K562 (cell line): ENCODE results near the gene CYB5R3. TPM values are rescaled to one million over a fixed set of nuclear protein-coding genes. Genes with fewer than 3 reads are reported as not detected.

Experiments
- ATAC-seq: fragments of 200-7000 bp; cut with Tn5 transposase; 3 replicates; pipeline ENCODE4 v1.9.1; 2020; ENCODE audit warnings: moderate library complexity
- BruUV-seq: library from RNA; stranded (reverse); fragments of 400-500 nt; replicated peaks from 2 replicates; lab custom pipeline; 2021; lab: Mats Ljungman, UMichigan
- CTCF ChIA-PET: fragments of 300-600 bp; formaldehyde crosslinking; extraction: SDS; loops from one replicate; lab custom pipeline; 2021; ENCODE audit warnings: low intra/inter-chr PET ratio; lab: Yijun Ruan, JAX
- POLR2A ChIA-PET: fragments of 300-600, 350-650 bp; sonication (Branson Sonifier 250); formaldehyde crosslinking; extraction: SDS; loops from one replicate; lab custom pipeline; 2021; ENCODE audit warnings: antibody characterized with exemption, inconsistent platforms; lab: Yijun Ruan, JAX
- DNase-seq, 4 experiments: peaks; one replicate each; pipeline versions ENCODE4 v3.0.0 to v3.0.0-alpha.2; 2011 to 2018; ENCODE audit warnings: low spot score in 3 of 4, mixed read lengths in 3 of 4; ENCODE audit errors: extremely low read depth in 1 of 4
- FAIRE-seq: peaks from 2 replicates; lab custom pipeline; 2011; peaks lifted over from hg19 to GRCh38; lab: Jason Lieb, UNC
- H2AFZ ChIP-seq: 2 replicates; pipeline ENCODE4 v1.6.0; 2011; ENCODE audit warnings: low read depth, low read length, control low read depth, inconsistent platforms
- H3K27ac ChIP-seq: fragments of 200-600 bp; 3 replicates; pipeline ENCODE4 v1.8.0; 2011; ENCODE audit warnings: low read depth, mild to moderate bottlenecking, control low read depth, inconsistent platforms, low read length, moderate library complexity, mixed read lengths; ENCODE audit errors: extremely low read depth
- H3K27me3 ChIP-seq, 2 experiments: fragments of 300-600 bp in 1 of 2; 2 replicates in 1 of 2; 3 replicates in 1 of 2; pipeline versions ENCODE4 v1.6.0 to v1.8.0; 2011; ENCODE audit warnings: inconsistent platforms in 2 of 2, low read length in 2 of 2, mild to moderate bottlenecking in 1 of 2, mixed read lengths in 1 of 2, moderate library complexity in 1 of 2; ENCODE audit not compliant: control insufficient read depth in 2 of 2, insufficient read depth in 2 of 2
- H3K36me3 ChIP-seq: fragments of 300-600 bp; 3 replicates; pipeline ENCODE4 v1.8.0; 2011; ENCODE audit warnings: mild to moderate bottlenecking, low read length, inconsistent platforms; ENCODE audit not compliant: control insufficient read depth, insufficient read depth
- H3K4me1 ChIP-seq, 2 experiments: fragments of 200-600 bp in 1 of 2; replicated peaks in 1 of 2; 2 replicates in 1 of 2; 3 replicates in 1 of 2; pipeline versions ENCODE4 v1.5.1 to v1.8.0; 2011; ENCODE audit warnings: inconsistent platforms in 2 of 2, low read length in 2 of 2, mild to moderate bottlenecking in 1 of 2, mixed read lengths in 1 of 2, moderate library complexity in 1 of 2; ENCODE audit not compliant: control insufficient read depth in 2 of 2, insufficient read depth in 2 of 2
- H3K4me2 ChIP-seq: 2 replicates; pipeline ENCODE4 v1.6.1; 2011; ENCODE audit warnings: low read length, control low read depth, inconsistent platforms, mixed read lengths; ENCODE audit not compliant: insufficient read depth
- H3K4me3 ChIP-seq: fragments of 200-600 bp; sonication (generic), shearing (Covaris generic); 2 replicates; pipeline ENCODE4 v1.5.1; 2016; ENCODE audit warnings: control low read depth, inconsistent platforms
- H3K79me2 ChIP-seq: fragments of 200-600 bp; 3 replicates; pipeline ENCODE4 v1.8.0; 2011; ENCODE audit warnings: low read length, inconsistent platforms; ENCODE audit not compliant: control insufficient read depth, insufficient read depth
- H3K9ac ChIP-seq, 2 experiments: 2 replicates each; pipeline versions ENCODE4 v1.6.0 to v1.6.1; 2011; ENCODE audit warnings: low read depth in 2 of 2, low read length in 2 of 2, control low read depth in 1 of 2, inconsistent platforms in 1 of 2, mild to moderate bottlenecking in 1 of 2, mixed read lengths in 1 of 2; ENCODE audit not compliant: insufficient read depth in 1 of 2
- H3K9me1 ChIP-seq: one replicate; pipeline ENCODE4 v1.6.0; 2011; ENCODE audit warnings: inconsistent platforms, mild to moderate bottlenecking, low read length, moderate library complexity; ENCODE audit not compliant: control insufficient read depth, insufficient read depth
- H3K9me3 ChIP-seq: replicated peaks from 2 replicates; pipeline ENCODE4 v1.5.1; 2011; ENCODE audit warnings: low read depth, low read length, inconsistent platforms; ENCODE audit not compliant: control insufficient read depth, insufficient read depth
- H4K20me1 ChIP-seq: replicated peaks from 2 replicates; pipeline ENCODE4 v1.6.1; 2011; ENCODE audit warnings: low read length, inconsistent platforms, mixed read lengths; ENCODE audit not compliant: control insufficient read depth, insufficient read depth
- HCFC1 ChIP-seq: IDR thresholded peaks from 2 replicates; pipeline ENCODE4 v1.6.1; 2012; ENCODE audit warnings: low read depth, low read length, improper control_type of control experiment
- MBD1 ChIP-seq: fragments of 250-450 bp; sonication (Bioruptor Pico); IDR thresholded peaks from 2 replicates; pipeline ENCODE4 v1.8.0; 2022; ENCODE audit warnings: inconsistent platforms
- MCM2 ChIP-seq: fragments of 450-650 bp; IDR thresholded peaks from 2 replicates; pipeline ENCODE4 v1.6.1; 2017; ENCODE audit warnings: low read depth, mild to moderate bottlenecking
- NFIC ChIP-seq: fragments of 450-650 bp; IDR thresholded peaks from 2 replicates; pipeline ENCODE4 v1.6.1; 2017; ENCODE audit warnings: mild to moderate bottlenecking, inconsistent platforms
- RBM22 ChIP-seq: fragments of 200-400 bp; formaldehyde crosslinking; IDR thresholded peaks from 2 replicates; pipeline ENCODE4 v1.6.1; 2018; ENCODE audit warnings: low read length, low read depth; ENCODE audit not compliant: poor library complexity, severe bottlenecking
- RHOXF2B ChIP-seq: fragments of 250-450 bp; sonication (Bioruptor Pico); conservative IDR thresholded peaks from 2 replicates; pipeline ENCODE4 v1.5.1; 2021
- STAG1 ChIP-seq: sonication (generic); formaldehyde crosslinking; IDR thresholded peaks from 2 replicates; pipeline ENCODE4 v1.5.0; 2020; ENCODE audit warnings: missing genetic modification reagents, borderline replicate concordance
- TARDBP ChIP-seq: fragments of 450-650 bp; IDR thresholded peaks from 2 replicates; pipeline ENCODE4 v1.6.1; 2016
- ZNF408 ChIP-seq: fragments of 250-450 bp; sonication (Bioruptor Pico); IDR thresholded peaks from 2 replicates; pipeline ENCODE4 v1.4.0; 2020; ENCODE audit warnings: low read depth, mild to moderate bottlenecking, moderate library complexity
- WGBS: fragments of 100-300 bp; shearing (Covaris generic); methylation state at CpG from one replicate; pipeline ENCODE4 v1.1.6; 2016; ENCODE audit warnings: low coverage, mixed read lengths; ENCODE audit not compliant: insufficient coverage; ENCODE audit errors: missing lambda C conversion rate; 5-methylcytosine and 5-hydroxymethylcytosine counted together
- in situ Hi-C: fragments of 300-500 bp; cut with MboI; formaldehyde crosslinking; loops from 4 replicates; pipeline ENCODE4 v1.15.0; 2018; ENCODE audit warnings: inconsistent platforms, mixed read lengths
- intact Hi-C: fragments of 100-400 bp; cut with micrococcal nuclease; formaldehyde crosslinking; loops from 2 replicates; pipeline ENCODE4 v1.14.2; 2022
- polyA plus RNA-seq, 8 experiments: library from polyadenylated mRNA; depleted of rRNA in 4 of 8; stranded (reverse) in 5 of 8; unstranded in 3 of 8; fragments of >200 nt; fragmentation: Nextera tagmentation in 2 of 8; fragmentation: Illumina TruSeq in 1 of 8; extraction: Ambion mirVana in 2 of 8; extraction: Trizol in 1 of 8; gene quantifications; 2 replicates each; pipeline versions ENCODE4 v1.2.1 to v1.2.3, GENCODE V29; 2011 to 2014; ENCODE audit warnings: inconsistent platforms in 1 of 8, missing spikeins in 1 of 8
- total RNA-seq, 7 experiments: library from RNA; depleted of rRNA in 6 of 7; stranded (reverse); fragments of >200 nt in 6 of 7; fragmentation: Illumina TruSeq in 2 of 7; extraction: Trizol in 2 of 7; gene quantifications; 2 replicates each; pipeline versions ENCODE4 v1.2.1 to v1.2.3, GENCODE V29; 2011 to 2021; ENCODE audit warnings: low replicate concordance in 1 of 7

The CYB5R3 gene
- total and polyA plus RNA-seq, 9 of the 15 experiments (the other 6 are each of a cell fraction or from before 2014, with no cell fraction given), result 1.4 to 66.8 (median 23.4) TPM

- CTCF ChIA-PET, result no interaction called here
- H3K9me3 ChIP-seq, result no peaks in the 10 kb centered on the region
- no TSS peak for BruUV-seq
- TF ChIP-seq NFIC, result peak; percentile 51; the same call in 1 of the 2 replicates
- TF ChIP-seq ZNF408 (CRISPR knock-in tag), result no peak
- TF ChIP-seq HCFC1, result no peak
- no peak for TF ChIP-seq RBM22
- TF ChIP-seq STAG1 (CRISPR knock-in tag), result no peak
- no peak for TF ChIP-seq RHOXF2B (CRISPR knock-in tag)
- no peak for TF ChIP-seq TARDBP
- TF ChIP-seq MCM2, result no peak
- no peak for TF ChIP-seq MBD1 (CRISPR knock-in tag)
- POLR2A ChIA-PET, result no interaction called here
- no peak overlapping the region for H3K27ac ChIP-seq
- FAIRE-seq (no peak), ATAC-seq (no peak), DNase-seq (no peak)
- H2AFZ ChIP-seq, result no peak overlapping the region
- no peak overlapping the region for H3K4me3 ChIP-seq
- no peaks in the 10 kb centered on the region for H3K36me3 ChIP-seq
- peaks cover 8 to 16% of the 10 kb centered on the region in 2 experiments; a peak in 3 of 5 replicates for H3K4me1 ChIP-seq
- no peaks in the 10 kb centered on the region for H3K9me1 ChIP-seq
- H3K27me3 ChIP-seq, result peaks cover 0 to 7% of the 10 kb centered on the region in 2 experiments; a peak in 4 of 5 replicates
- in situ Hi-C loops, result no loop called here
- H4K20me1 ChIP-seq, result no peaks in the 10 kb centered on the region
- intact Hi-C loops, result no loop called here
- H3K9ac ChIP-seq, result no peak overlapping the region
- no peaks in the 10 kb centered on the region for H3K79me2 ChIP-seq
- 27% methylated on average over 13 of the region's 14 CpGs for WGBS
- no peak overlapping the region for H3K4me2 ChIP-seq
Measured at GRCh38 chr22:42686756-42687491, 37.7 kb upstream of the CYB5R3 start.
